ENCODE data around the gene GTF3C5. TPM values are rescaled to one million over a fixed set of nuclear protein-coding genes. Genes with fewer than 3 reads are reported as not detected.
"Not testable (repeated sequence)": the region's sequence is repeated elsewhere in the genome, so short reads cannot be mapped to it uniquely, and the experiment has no call there.

Gene GTF3C5
- total RNA-seq, 1 donor from 2014 or later: 27.6 TPM

DNA sequence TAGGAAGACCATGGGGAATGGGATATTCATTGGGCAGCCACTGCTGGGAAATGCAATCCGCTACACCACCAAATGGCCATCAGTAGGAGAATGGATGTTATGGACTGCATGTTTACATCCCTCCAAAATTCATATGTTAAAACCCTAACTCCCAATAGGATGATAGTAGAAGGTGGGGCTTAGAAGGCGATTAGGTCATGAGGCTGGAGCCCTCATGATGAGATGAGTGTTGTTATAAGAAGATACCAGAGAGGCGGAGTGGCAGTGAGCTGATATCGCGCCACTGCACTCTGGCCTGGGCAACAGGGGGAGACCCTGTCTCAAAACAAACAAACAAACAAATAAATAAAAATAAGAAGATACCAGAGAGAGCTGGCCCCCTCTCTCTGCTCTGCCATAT, 16.1 kb upstream of the GTF3C5 start:
- intact Hi-C loops (cut with DNase I): no loop called here
- DNase-seq (ENCODE audit: low spot score): no peak

DNA sequence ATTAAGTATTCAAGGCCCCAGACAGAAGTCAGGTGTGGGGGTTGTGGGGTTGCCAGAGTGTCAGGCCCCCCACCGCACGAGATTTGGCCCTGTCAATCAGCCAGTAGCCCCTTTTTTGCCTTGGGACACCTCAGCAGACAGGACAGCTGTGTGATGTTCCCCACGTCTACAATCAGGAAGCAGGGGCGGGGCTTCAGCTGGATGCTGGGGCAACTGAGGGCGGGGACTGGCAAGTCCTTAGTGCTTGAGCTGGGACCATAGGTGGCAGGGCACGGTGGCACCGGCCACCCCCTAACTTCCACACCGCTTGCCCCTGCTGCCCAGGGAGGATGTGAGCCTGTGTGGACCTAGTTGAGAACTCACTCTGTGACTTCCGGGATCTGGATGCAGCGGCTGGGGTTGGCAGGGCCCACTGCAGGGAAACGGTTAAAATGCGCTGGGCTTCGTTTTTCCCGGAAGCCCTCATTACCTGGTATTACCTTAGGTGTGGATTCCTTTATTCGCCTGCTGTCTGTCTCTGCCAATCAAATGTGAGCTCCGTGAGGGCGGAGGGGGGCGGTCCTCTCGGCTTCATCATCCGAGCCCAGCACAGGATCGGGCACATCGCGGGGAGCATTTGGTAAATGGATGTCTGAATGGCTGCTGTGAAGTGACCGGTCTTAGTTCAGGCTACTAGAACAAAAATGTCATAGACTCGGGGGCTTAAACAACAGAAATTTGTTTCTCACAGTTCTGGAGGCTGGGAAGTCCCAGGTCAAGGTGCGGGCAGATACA, 7.5 kb upstream of the GTF3C5 start:
- DNase-seq (ENCODE audit: low spot score): no peak
- intact Hi-C loops (cut with DNase I): no loop called here

DNA sequence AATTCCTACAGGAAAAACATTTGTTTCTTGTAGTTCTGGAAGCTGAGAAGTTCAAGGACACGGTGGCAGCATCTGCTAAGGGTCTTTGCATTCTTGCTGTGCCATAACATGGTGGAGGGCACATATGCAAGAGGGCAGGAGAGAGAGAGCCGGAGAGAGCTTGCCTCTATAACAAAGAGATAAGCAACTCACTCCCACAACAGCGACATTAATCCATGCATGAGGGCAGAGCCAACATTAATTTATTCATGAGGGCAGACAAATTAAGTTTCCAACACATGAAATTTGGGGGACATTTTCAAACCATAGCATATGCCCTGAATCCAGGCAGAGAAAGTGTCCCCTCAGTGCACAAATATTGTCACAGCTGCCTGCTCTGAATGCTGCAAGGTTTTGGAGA, 4.4 kb upstream of the GTF3C5 start:
- peak; percentile 14 for DNase-seq (ENCODE audit: low spot score)
- intact Hi-C loops (cut with DNase I): no loop called here

DNA sequence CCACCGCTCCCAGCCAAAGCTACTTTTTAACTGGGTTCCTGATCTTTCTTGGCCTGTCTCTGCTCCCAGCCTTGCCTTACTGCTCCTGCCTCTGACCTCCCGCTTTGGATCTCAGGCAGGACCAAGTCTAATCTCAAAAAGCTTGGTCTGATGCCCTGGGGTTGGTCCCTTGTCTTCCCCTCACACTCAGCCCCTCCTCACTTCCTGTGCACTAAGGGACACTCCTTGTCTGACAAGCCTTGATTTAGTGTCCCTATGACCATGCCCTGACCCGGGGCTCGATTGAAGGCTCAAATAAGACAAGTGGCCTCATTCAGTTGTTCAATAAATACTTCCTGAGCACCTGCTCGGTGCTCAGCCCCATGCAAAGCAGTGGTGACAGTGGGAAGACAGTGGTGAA, 3.7 kb upstream of the GTF3C5 start:
- intact Hi-C loops (cut with DNase I): no loop called here

DNA sequence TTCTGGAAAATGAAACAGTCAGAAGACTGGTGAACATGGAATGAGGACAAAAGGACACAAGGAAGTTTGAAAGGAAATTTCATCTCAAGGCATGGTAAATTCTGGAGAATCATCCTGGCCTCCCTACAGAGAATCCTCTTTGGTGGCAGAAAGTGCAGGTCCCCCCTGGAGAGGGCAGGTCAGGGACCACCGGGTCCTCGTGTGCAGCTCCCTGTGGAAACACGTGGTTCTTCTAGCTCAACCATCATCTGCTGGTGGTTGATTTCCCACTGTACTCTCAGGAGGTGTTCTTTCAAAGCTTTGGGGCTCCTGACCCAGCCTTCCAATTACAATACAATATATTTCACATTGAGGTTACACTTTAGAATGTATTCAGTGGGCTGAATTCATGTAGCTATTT, 2.6 kb upstream of the GTF3C5 start:
- intact Hi-C loops (cut with DNase I): no loop called here
- no peak for DNase-seq (ENCODE audit: low spot score)

More for the DNA sequence above, 3.7 kb upstream of the GTF3C5 start:
- peak; percentile 57 for DNase-seq (ENCODE audit: low spot score)

DNA sequence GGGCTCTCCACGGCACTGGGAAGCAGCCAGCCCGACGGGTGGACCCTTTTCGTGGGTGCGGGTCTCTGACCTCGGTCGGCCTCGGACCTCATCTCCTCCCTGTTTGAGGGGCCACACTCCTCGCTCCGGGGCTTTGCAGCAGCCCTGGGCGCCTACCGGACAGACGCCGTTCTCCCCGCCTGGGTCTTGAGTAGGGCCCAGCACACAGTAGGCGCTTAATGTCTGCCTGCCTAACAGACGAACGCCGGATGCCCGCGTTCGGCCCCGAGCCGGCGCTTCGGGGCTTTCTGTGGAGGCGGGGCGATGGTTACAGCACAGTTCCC, 842 bp upstream of the GTF3C5 start:
- intact Hi-C loops (cut with DNase I): loop anchor here (5.0 to 10.0 kb wide), 2 partner anchors 117 to 445 kb away; partner anchors contain the start of gene SLC2A6
- DNase-seq (ENCODE audit: low spot score): no peak

DNA sequence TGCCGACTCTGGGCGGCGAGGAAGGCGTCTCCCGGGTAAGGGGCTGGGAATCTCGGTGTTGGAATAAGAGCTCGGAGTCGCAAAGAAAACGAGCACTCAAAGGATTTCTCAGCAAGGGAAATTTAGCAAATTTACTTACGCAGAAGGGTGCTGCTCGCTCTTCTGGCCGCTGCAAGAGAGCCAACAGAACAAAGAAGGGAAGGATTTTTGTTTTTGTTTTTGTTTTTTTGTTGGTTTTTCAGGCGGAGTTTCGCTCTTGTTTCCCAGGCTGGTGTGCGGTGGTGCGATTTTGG, 279 bp downstream of the GTF3C5 start:
- intact Hi-C loops (cut with DNase I): loop anchor here (5.0 to 10.0 kb wide), 2 partner anchors 116 to 444 kb away; partner anchors contain the start of gene SLC2A6
- DNase-seq (ENCODE audit: low spot score): no peak

DNA sequence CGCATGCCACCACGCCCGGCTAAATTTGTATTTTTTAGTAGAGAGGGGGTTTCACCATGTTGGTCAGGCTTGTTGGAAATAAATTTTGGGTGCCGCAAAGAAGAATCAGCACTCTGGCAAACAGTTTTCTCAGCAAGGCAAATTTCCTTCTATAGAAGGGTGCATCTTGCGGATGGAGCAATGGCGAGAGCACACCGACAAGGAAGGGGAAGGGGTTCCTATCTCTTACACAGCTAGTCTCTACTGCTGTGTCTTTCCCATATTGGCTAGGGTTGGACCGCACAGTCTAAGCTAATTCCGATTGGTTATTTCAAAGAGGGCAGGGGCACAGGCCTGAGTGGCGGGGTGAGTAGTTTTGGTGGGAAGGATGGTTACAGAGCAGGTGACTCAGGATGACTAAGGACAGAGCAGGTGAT, 707 bp downstream of the GTF3C5 start:
- DNase-seq (ENCODE audit: low spot score): peak; percentile 38
- intact Hi-C loops (cut with DNase I): loop anchor here (5.0 to 10.0 kb wide), 2 partner anchors 116 to 443 kb away; partner anchors contain the start of gene SLC2A6

DNA sequence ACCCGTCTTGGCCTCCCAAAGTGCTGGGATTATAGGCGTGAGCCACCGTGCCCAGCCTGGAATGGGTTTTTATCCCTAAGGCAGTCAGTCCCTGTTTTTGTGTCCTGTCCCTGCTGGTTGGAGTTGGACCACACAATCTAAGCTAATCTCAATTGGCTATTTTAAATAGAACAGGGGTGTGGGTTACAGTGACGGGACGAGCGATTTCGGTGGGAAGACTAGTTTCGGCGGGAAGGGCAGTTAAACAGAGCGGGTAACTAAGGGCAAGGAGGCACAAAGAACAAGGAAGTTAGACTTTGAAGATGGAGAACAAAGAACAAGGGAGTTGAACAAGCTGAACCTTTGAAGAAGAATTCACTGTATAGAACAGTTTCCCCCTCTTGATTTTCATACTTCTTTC, 1.4 kb downstream of the GTF3C5 start:
- intact Hi-C loops (cut with DNase I): loop anchor here (5.0 to 10.0 kb wide), 2 partner anchors 115 to 443 kb away; partner anchors contain the start of gene SLC2A6
- DNase-seq (ENCODE audit: low spot score): peak; percentile 17

DNA sequence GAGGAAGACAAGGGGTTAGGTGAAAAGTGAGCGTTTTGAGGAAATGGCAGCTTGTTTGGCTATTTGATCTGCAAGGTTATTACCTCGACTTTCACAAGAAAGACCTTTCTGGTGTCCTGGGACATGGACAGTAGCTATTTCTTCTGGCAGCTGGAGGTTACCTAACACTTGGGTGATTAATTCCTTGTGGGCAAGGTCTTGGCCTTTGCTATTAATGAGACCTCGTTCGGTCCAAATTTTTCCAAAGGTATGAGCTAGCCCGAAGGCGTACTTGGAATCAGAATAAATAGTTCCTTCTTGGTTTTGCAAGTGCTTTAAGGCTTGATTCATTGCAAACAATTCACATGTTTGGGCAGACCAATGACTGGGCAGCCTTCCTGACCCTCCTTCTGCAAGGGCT, 4.9 kb downstream of the GTF3C5 start:
- intact Hi-C loops (cut with DNase I): loop anchor here (10.0 kb wide), 1 partner anchor 439 kb away; the partner anchor contains the start of gene SLC2A6
- peak; percentile 2 for DNase-seq (ENCODE audit: low spot score)

DNA sequence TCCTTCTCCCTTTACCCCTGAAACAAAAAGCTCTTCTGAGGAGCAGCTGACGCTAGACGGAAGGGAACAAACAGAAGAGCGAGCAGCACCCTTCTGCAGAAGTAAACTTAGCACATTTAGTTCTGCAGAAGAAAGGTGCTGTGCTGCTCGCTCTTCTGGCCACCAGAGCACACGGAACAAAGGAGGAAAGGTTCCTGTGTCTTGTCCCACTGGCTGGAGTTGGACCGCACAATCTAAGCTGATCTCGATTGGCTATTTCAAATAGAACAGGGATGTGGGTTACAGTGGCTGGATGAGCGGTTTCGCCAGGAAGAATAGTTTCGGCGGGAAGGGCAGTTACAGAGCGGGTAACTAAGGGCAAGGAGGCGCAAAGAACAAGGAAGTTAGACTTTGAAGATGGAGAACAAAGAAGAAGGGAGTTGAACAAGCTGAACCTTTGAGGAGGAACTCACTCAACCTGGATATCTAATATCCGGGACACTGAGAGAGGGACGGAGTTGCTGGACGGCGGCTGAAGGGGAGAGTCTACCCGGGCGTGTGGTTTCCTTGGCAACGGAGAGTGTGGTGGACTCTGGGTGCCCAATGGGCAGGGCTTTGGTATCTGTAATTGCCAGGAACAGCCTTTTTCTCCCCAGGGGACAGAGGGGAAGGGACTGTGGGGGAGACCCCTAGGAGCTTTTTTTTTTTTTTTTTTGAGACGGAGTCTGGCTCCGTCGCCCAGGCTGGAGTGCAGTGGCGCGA, 7.1 kb downstream of the GTF3C5 start:
- DNase-seq (ENCODE audit: low spot score): no peak
- intact Hi-C loops (cut with DNase I): loop anchor here (10.0 kb wide), 1 partner anchor 437 kb away; the partner anchor contains the start of gene SLC2A6

DNA sequence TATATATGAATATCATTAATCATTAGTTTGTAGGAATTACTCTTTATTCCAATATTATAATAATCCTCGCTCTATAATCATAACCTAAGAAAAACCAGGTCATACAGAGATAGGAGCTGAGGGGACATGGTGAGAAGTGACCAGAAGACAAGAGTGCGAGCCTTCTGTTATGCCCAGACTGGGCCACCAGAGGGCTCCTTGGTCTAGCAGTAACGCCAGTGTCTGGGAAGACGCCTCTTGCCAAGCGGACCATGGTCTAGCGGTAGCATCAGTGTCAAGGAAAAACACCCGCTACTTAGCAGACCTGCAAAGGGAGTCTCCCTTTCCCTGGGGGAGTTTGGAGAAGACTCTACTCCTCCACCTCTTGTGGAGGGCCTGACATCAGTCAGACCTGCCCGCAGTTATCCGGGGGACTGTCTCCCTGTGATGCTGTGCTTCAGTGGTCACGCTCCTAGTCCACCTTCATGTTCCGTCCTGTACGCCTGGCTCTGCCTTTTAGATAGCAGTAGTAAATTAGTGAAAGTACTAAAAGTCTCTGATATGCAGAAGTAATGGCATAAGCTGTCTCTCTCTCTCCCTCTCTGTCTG, 10.2 kb downstream of the GTF3C5 start:
- DNase-seq (ENCODE audit: low spot score): not testable (repeated sequence)
- intact Hi-C loops (cut with DNase I): loop anchor here (5.0 kb wide), 1 partner anchor 61 kb away; no protein-coding TSS in a partner anchor

DNA sequence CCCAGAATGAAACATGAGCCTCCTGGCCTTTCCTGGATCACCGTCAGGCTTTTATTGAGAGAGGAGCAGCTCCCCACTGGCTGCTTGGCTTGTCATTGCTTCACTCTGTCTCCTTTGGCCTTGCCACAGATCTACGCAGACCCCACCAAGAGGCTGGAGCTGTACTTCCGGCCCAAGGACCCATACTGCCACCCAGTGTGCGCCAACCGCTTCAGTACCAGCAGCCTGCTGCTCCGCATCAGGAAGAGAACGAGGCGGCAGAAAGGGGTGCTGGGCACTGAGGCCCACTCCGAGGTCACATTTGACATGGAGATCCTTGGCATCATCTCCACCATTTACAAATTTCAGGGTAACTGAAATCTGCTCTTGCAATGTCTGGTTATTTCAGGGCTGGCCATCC, 11.2 kb downstream of the GTF3C5 start:
- DNase-seq (ENCODE audit: low spot score): no peak
- intact Hi-C loops (cut with DNase I): loop anchor here (5.0 kb wide), 1 partner anchor 60 kb away; no protein-coding TSS in a partner anchor

DNA sequence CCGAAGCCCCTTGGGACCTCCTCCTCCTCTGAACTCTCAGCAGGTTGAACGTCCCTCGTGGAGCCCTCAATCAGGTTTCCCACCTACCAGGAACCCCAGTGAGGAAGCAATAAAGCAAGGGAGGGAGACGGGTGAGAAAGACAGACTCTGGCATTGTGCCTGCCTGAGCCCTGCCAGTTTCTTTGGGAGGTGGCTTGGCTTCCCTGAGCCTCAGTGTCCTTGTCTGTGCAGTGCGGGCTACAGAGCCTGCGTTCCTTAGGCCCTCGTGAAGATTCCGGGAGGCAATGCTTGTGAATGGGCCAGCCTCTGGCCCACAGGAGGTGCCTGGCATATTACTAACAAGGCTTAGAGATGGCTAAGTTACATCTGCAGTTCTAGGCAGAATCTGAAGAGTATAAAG, 11.9 kb downstream of the GTF3C5 start:
- DNase-seq (ENCODE audit: low spot score): no peak
- intact Hi-C loops (cut with DNase I): loop anchor here (5.0 kb wide), 1 partner anchor 60 kb away; no protein-coding TSS in a partner anchor

DNA sequence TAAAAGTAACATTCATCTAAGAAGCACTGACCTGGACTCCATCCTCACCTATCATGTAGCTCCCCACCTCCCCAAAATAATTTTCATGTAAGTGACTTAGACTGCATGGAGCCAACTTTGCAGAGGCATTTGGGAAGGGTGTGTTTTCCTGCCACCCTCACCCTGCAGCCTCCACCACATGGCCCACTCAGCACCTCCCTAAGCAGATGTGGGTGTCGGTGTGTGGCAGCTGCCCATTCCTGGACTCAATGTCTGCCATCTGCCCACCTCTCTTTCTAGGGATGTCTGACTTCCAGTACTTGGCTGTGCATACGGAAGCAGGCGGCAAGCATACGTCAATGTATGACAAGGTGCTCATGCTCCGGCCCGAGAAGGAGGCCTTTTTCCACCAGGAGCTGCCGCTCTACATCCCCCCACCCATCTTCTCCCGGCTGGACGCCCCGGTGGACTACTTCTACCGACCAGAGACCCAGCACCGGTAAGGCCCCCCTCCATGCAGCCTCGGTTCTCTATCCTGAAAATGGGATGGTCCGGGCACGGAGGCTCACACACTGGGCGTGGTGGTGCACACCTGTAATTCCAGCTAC, 12.7 kb downstream of the GTF3C5 start:
- intact Hi-C loops (cut with DNase I): loop anchor here (5.0 kb wide), 1 partner anchor 59 kb away; no protein-coding TSS in a partner anchor
- DNase-seq (ENCODE audit: low spot score): no peak

DNA sequence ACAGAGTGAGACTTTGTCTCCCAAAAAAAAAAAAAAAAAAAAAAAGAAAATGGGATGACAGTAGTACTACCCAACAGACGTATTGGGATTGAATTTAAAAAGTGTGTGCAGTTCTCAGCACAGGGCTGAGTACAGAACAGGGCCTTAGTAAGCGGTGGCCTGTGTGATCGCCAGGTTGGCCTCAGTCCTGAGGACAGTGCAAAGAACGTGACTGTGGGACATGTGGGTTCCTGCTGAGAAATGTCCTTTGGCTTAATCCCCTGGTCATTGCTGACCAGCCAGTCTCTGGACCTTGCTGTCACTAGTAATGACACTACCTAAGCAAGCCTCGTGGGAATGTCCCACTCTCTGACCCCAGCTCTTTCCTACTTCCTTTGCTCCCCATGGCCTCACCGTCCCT, 13.3 kb downstream of the GTF3C5 start:
- DNase-seq (ENCODE audit: low spot score): no peak
- intact Hi-C loops (cut with DNase I): loop anchor here (5.0 kb wide), 1 partner anchor 58 kb away; no protein-coding TSS in a partner anchor

DNA sequence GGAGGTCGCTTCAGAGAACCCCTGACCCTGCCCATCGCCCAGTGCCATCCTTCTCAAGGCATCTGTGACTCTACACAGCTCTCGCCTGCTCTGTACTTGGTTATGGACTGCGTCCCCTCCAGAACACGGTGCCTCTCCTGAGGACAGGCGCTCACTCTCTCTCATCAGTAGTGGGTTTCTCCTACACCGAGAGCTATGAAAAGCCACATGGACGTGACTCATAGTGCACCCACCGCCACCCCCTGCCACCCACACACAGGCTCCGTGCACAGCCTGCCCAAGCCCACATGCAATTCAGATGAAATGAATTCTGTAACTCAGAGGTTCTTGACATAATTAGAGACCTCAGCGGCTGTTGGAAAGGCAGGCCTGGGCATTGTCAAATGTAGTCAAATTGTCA, 13.9 kb downstream of the GTF3C5 start:
- intact Hi-C loops (cut with DNase I): loop anchor here (5.0 kb wide), 1 partner anchor 58 kb away; no protein-coding TSS in a partner anchor
- no peak for DNase-seq (ENCODE audit: low spot score)

DNA sequence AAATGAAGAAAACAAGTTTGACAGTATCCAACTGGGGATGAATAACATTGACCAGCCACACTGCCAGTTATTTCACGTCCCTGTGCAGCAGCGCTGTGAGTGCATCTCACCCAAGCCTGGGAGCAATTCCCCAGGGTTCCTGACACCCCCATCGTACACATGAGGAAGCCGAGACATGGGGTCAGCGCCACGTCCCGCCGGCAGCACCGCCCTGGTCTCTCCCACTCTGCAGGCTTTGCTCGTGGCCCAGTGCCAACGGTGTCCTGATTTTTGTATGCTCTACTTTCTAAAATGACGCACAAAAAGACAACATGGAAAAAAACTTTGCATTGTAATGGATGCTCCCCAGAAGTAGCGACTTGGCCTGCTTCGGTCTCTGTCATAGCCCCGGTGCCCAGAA, 14.3 kb downstream of the GTF3C5 start:
- intact Hi-C loops (cut with DNase I): no loop called here
- no peak for DNase-seq (ENCODE audit: low spot score)

DNA sequence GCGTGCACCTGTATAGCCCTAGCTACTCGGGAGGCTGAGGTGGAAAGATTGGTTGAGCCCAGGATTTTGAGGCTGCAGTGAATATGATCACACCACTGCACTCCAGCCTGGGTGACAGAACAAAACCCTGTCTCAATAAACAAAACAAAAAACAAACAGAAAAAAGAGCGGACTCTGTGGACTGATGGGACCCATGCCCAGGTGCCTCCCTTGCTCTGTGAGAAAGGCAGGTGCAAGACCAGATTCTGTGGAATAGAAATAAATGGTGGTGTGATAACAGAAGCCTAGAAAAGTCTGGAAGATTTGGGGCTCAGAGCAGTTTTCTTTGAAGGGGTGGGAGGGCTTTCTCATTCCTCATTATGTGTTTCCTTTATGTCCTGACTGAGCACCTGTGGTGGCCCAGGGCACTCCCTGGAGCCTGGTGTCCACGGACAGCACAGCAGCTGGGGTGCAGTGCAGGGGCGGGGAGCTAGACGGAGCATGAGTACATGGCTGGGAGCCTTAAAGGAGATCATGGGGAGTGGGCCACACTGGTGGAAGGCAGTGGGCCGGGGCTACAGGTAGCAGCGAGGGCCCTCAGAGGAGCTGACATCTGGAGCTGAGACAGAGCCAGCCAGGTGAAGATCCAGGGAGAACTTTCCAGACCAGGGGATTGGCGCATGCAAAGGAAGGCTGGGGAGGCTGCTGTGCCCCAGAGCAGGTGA, 15.6 kb downstream of the GTF3C5 start:
- intact Hi-C loops (cut with DNase I): no loop called here
- DNase-seq (ENCODE audit: low spot score): no peak

Data from cardiac septum (tissue), 1 donor.